Endothelial cell of umbilical vein (primary cell): ENCODE results near the gene SDK2. TPM values are rescaled to one million over a fixed set of nuclear protein-coding genes. Genes with fewer than 3 reads are reported as not detected.

Experiments used
- BruUV-seq: library from RNA; stranded (reverse); fragments of 400-500 nt; replicated peaks from 2 replicates; lab custom pipeline; 2021; lab: Mats Ljungman, UMichigan
- CTCF ChIA-PET: fragments of 300-600, 350-600 bp; sonication (Branson Sonifier 250); formaldehyde crosslinking; loops from one replicate; lab custom pipeline; 2021; ENCODE audit warnings: antibody characterized with exemption, inconsistent platforms; lab: Charles Lee
- POLR2A ChIA-PET: fragments of 300-600, 350-600 bp; sonication (Branson Sonifier 250); formaldehyde crosslinking; loops from one replicate; lab custom pipeline; 2021; ENCODE audit warnings: antibody characterized with exemption, inconsistent platforms; lab: Charles Lee
- DNase-seq: peaks from one replicate; pipeline ENCODE4 v3.0.0-alpha.2; 2011; ENCODE audit warnings: low read depth, low spot score
- FAIRE-seq: peaks from 2 replicates; lab custom pipeline; 2011; peaks lifted over from hg19 to GRCh38; lab: Jason Lieb, UNC
- H2AFZ ChIP-seq: 2 replicates; pipeline ENCODE4 v1.6.0; 2012; ENCODE audit warnings: low read depth, low read length, control low read depth, inconsistent platforms
- H3K27ac ChIP-seq: 2 replicates; pipeline ENCODE4 v1.5.1; 2011; ENCODE audit warnings: low read depth, mild to moderate bottlenecking, control low read depth, low read length, moderate library complexity; ENCODE audit not compliant: insufficient read depth
- H3K27me3 ChIP-seq, 2 experiments: 2 replicates each; pipeline versions ENCODE4 v1.6.0 to v1.6.1; 2011; ENCODE audit warnings: low read length in 2 of 2, mixed read lengths in 1 of 2; ENCODE audit not compliant: control insufficient read depth in 2 of 2, insufficient read depth in 2 of 2
- H3K36me3 ChIP-seq, 2 experiments: 2 replicates in 1 of 2; 3 replicates in 1 of 2; pipeline ENCODE4 v1.5.1; 2011; ENCODE audit warnings: low read length in 2 of 2, mild to moderate bottlenecking in 1 of 2, moderate library complexity in 1 of 2; ENCODE audit not compliant: control insufficient read depth in 2 of 2, insufficient read depth in 2 of 2; ENCODE audit errors: extremely low read depth in 1 of 2
- H3K4me1 ChIP-seq: 3 replicates; pipeline ENCODE4 v1.5.1; 2011; ENCODE audit warnings: mild to moderate bottlenecking, low read length; ENCODE audit not compliant: control insufficient read depth, insufficient read depth; ENCODE audit errors: extremely low read depth
- H3K4me2 ChIP-seq: 2 replicates; pipeline ENCODE4 v1.6.1; 2011; ENCODE audit warnings: low read length, control low read depth, mixed read lengths; ENCODE audit not compliant: insufficient read depth
- H3K4me3 ChIP-seq, 3 experiments: fragments of 200-600 bp in 1 of 3; sonication (generic), shearing (Covaris generic) in 1 of 3; replicated peaks in 1 of 3; 2 replicates each; pipeline ENCODE4 v1.5.1; 2011 to 2016; ENCODE audit warnings: control low read depth in 3 of 3, low read length in 3 of 3, mild to moderate bottlenecking in 2 of 3, inconsistent platforms in 1 of 3, low read depth in 1 of 3, moderate library complexity in 1 of 3; ENCODE audit not compliant: insufficient read depth in 1 of 3
- H3K79me2 ChIP-seq: 2 replicates; pipeline ENCODE4 v1.6.0; 2012; ENCODE audit warnings: low read length, inconsistent platforms; ENCODE audit not compliant: control insufficient read depth, insufficient read depth
- H3K9ac ChIP-seq: replicated peaks from 2 replicates; pipeline ENCODE3; 2011; ENCODE audit warnings: low read length, control low read depth; ENCODE audit not compliant: insufficient read depth; ENCODE audit errors: extremely low read depth
- H3K9me1 ChIP-seq: replicated peaks from 3 replicates; pipeline ENCODE4 v1.6.0; 2011; ENCODE audit warnings: mild to moderate bottlenecking, low read length; ENCODE audit not compliant: control insufficient read depth, insufficient read depth; ENCODE audit errors: extremely low read depth
- H3K9me3 ChIP-seq: replicated peaks from 2 replicates; pipeline ENCODE4 v1.5.1; 2012; ENCODE audit warnings: low read length, inconsistent platforms; ENCODE audit not compliant: control insufficient read depth, insufficient read depth
- H4K20me1 ChIP-seq: replicated peaks from 2 replicates; pipeline ENCODE3; 2011; ENCODE audit warnings: mild to moderate bottlenecking, low read length; ENCODE audit not compliant: control insufficient read depth, insufficient read depth; ENCODE audit errors: extremely low read depth
- CTCF ChIP-seq, 2 donors: IDR thresholded peaks; 1 replicate in 1 of 2; 2 replicates in 1 of 2; pipeline ENCODE4 v1.5.1; 2011; ENCODE audit warnings: low read length in 2 of 2, mild to moderate bottlenecking in 2 of 2, moderate library complexity in 2 of 2, control low read depth in 1 of 2, inconsistent platforms in 1 of 2, low read depth in 1 of 2; ENCODE audit not compliant: insufficient read depth in 1 of 2; ENCODE audit errors: extremely low read depth in 1 of 2
- EZH2 ChIP-seq: IDR thresholded peaks from 2 replicates; pipeline ENCODE4 v1.6.1; 2012; ENCODE audit warnings: borderline replicate concordance, low read depth, mild to moderate bottlenecking, moderate library complexity, low read length, inconsistent platforms; ENCODE audit not compliant: severe bottlenecking
- FOS ChIP-seq: IDR thresholded peaks from 2 replicates; pipeline ENCODE4 v1.6.1; 2011; ENCODE audit warnings: mild to moderate bottlenecking, low read length, moderate library complexity, borderline replicate concordance; ENCODE audit not compliant: insufficient read depth
- GATA2 ChIP-seq: IDR thresholded peaks from 2 replicates; pipeline ENCODE4 v1.7.0; 2011; ENCODE audit warnings: low read depth, mild to moderate bottlenecking, moderate library complexity, mixed read lengths, low read length; ENCODE audit not compliant: insufficient read length, insufficient read depth
- JUN ChIP-seq: IDR thresholded peaks from 2 replicates; pipeline ENCODE4 v1.6.1; 2011; ENCODE audit warnings: borderline replicate concordance, low read depth; ENCODE audit not compliant: insufficient read length, insufficient read depth
- MAX ChIP-seq: IDR thresholded peaks from 2 replicates; pipeline ENCODE4 v1.6.1; 2011; ENCODE audit not compliant: insufficient read depth, insufficient read length
- MYC ChIP-seq: IDR thresholded peaks from one replicate; pipeline ENCODE4 v1.6.1; 2011; ENCODE audit warnings: mild to moderate bottlenecking, low read depth, low read length
- POLR2A ChIP-seq: IDR thresholded peaks from 2 replicates; pipeline ENCODE4 v1.6.1; 2012; ENCODE audit warnings: low read depth, mild to moderate bottlenecking, control low read depth, low read length
- POLR2AphosphoS5 ChIP-seq: IDR thresholded peaks from 2 replicates; pipeline ENCODE4 v1.6.1; 2012; ENCODE audit warnings: low read depth, mild to moderate bottlenecking, control low read depth, low read length, moderate library complexity; ENCODE audit not compliant: insufficient read depth
- dilution Hi-C: fragments of 300-500 bp; cut with MboI; formaldehyde crosslinking; loops from one replicate; pipeline ENCODE4 v1.15.0; 2019; ENCODE audit warnings: low sequenced_read_pairs; ENCODE audit not compliant: extremely low pct_ligation_motif_present
- intact Hi-C: fragments of 100-400 bp; cut with micrococcal nuclease; formaldehyde crosslinking; loops from one replicate; pipeline ENCODE4 v1.10.0; 2022
- polyA plus RNA-seq, 4 experiments: library from polyadenylated mRNA; depleted of rRNA in 3 of 4; stranded (reverse) in 3 of 4; unstranded in 1 of 4; fragments of >200 nt; gene quantifications; 2 replicates each; pipeline versions ENCODE4 v1.2.1 to v1.2.3, GENCODE V29; 2011 to 2012; ENCODE audit warnings: missing spikeins in 1 of 4
- total RNA-seq: library from RNA; stranded (reverse); gene quantifications from 2 replicates; pipeline ENCODE4 v1.2.3, GENCODE V29; 2021

The SDK2 gene
- total and polyA plus RNA-seq, 2 donors (not counting 3 experiments of a cell fraction or from before 2014, with no cell fraction given): not detected

DNA sequence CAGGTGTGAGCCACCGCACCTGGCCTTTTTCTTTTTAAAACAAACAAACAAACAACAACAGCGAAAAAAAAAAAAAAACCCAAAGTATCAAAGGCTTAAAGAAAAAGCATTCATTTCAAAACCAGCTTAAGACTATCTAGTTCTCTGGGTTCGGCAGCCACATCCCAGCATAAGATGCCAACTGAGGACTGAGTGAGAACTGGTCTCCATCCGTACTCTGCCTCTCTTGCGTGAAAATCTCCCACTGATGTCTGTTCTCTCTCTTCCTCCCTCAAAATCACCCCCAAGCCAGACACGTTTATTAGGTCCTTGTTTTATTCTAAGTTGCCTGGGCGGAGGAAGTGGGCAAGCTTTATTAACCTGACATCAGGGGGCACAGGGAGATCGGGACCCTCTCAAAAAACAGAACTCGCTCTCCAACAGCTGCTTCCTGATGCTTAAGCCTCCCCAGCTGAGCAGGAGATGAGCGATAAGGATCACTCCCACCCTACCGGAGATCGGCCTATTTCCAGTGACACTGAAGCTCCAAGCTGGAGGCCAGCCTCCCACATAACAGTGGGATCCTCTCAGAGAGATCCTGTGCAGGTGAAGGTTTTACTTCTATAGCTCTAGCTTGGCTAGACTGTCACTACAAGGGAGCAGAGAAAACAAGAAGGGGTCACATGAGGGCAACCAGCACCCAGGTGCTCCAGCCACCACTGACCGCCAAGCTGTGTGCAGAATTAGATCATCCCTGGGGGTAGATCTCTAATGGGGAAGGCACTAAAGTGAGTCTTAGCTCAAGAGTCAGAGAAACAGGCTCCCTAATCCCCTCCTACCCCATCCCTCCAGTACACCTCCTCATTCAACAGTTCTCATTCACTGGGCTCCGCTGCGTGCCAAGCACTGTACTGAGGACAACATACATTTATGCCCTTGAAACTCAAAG, 346.0 kb downstream of the SDK2 start:
- DNase-seq (no peak), FAIRE-seq (no peak)
- Histone ChIP-seq H3K27ac (no peak overlapping the region), H3K79me2 (peaks cover 68% of the 10 kb centered on the region), H2AFZ (no peak overlapping the region), H3K4me1 (no peaks in the 10 kb centered on the region), H4K20me1 (no peaks in the 10 kb centered on the region), H3K9ac (no peak overlapping the region), H3K4me3 (no peak overlapping the region), H3K9me1 (no peaks in the 10 kb centered on the region), H3K4me2 (no peak overlapping the region), H3K36me3 (no peaks in the 10 kb centered on the region), H3K27me3 (no peaks in the 10 kb centered on the region), H3K9me3 (no peaks in the 10 kb centered on the region)
- TF ChIP-seq MYC (no peak), POLR2AphosphoS5 (no peak), MAX (no peak), CTCF (IDR thresholded peaks at IDR 0.05; ENCODE audit: extremely low read depth in 1 of 2, insufficient read depth in 1 of 2, low read depth in 1 of 2, low read length in 2 of 2) (no peak), GATA2 (no peak), FOS (no peak), POLR2A (no peak), JUN (no peak), EZH2 (no peak)
- POLR2A ChIA-PET: no interaction called here
- intact Hi-C loops: no loop called here
- BruUV-seq: no TSS peak
- dilution Hi-C loops: no loop called here
- CTCF ChIA-PET: interaction anchor here (1.1 to 1.9 kb wide), 5 partner anchors 9 to 72 kb away, joined by 3 to 10 read pairs (median 5); no protein-coding TSS in a partner anchor
